Breast epithelium (tissue), 3 donors: ENCODE measurements around the gene PARD3B.

Experiments
- CTCF ChIP-seq, 3 donors: fragments of 450-650 bp; IDR thresholded peaks; one replicate each; pipeline ENCODE4 v1.5.1; 2016 to 2017; ENCODE audit warnings: antibody characterized with exemption in 3 of 3, mild to moderate bottlenecking in 3 of 3, moderate library complexity in 3 of 3
- POLR2AphosphoS5 ChIP-seq, 3 donors: sonication (generic); formaldehyde crosslinking; IDR thresholded peaks; one replicate each; pipeline ENCODE4 v1.6.1; 2017; ENCODE audit warnings: antibody characterized with exemption in 3 of 3

GRCh38 chr2:204967199-204967960 is 422.1 kb downstream of the PARD3B start:
- no peak for TF ChIP-seq POLR2AphosphoS5 (IDR thresholded peaks at IDR 0.05)
- no peak for TF ChIP-seq CTCF (IDR thresholded peaks at IDR 0.05)
